HPDE6-E6E7 (cell line): Measurements from ENCODE around the gene PMM2.
"Not testable (repeated sequence)": the region's sequence is repeated elsewhere in the genome, so short reads cannot be mapped to it uniquely, and the experiment has no call there.

Source experiments
- DNase-seq: peaks from one replicate; pipeline ENCODE4 v3.0.0; 2011; ENCODE audit warnings: missing footprints; ENCODE audit errors: extremely low spot score

The PMM2 gene

GRCh38 chr16:8782673-8783072 is 15.0 kb upstream of the PMM2 start:
- DNase-seq, result no peak

GRCh38 chr16:8785408-8785807 is 12.2 kb upstream of the PMM2 start:
- no peak for DNase-seq

- not testable (repeated sequence) for DNase-seq
These were observed 11.3 kb upstream of the PMM2 start for GRCh38 chr16:8786316-8786715.

- no peak for DNase-seq
These were observed 9.0 kb upstream of the PMM2 start for GRCh38 chr16:8788578-8789172.

GRCh38 chr16:8795091-8795490 is 2.5 kb upstream of the PMM2 start:
- no peak for DNase-seq

- no peak for DNase-seq
These were observed 1.8 kb upstream of the PMM2 start for GRCh38 chr16:8795818-8796217.

- no peak for DNase-seq
These were observed 923 bp upstream of the PMM2 start for GRCh38 chr16:8796469-8797363.

- no peak for DNase-seq
These were observed 512 bp downstream of the PMM2 start for GRCh38 chr16:8798174-8798527.

GRCh38 chr16:8798535-8799157 is 1.0 kb downstream of the PMM2 start:
- DNase-seq, result no peak

GRCh38 chr16:8801701-8802100 is 4.1 kb downstream of the PMM2 start:
- DNase-seq, result no peak

- not testable (repeated sequence) for DNase-seq
These were observed 6.1 kb downstream of the PMM2 start for GRCh38 chr16:8803733-8804132.

GRCh38 chr16:8804313-8804712 is 6.7 kb downstream of the PMM2 start:
- DNase-seq, result no peak

GRCh38 chr16:8806272-8806983 is 8.8 kb downstream of the PMM2 start:
- no peak for DNase-seq

- no peak for DNase-seq
These were observed 9.6 kb downstream of the PMM2 start for GRCh38 chr16:8807189-8807588.

- DNase-seq, result no peak
These were observed 10.4 kb downstream of the PMM2 start for GRCh38 chr16:8808009-8808408.

GRCh38 chr16:8808613-8809353 is 11.1 kb downstream of the PMM2 start:
- no peak for DNase-seq

GRCh38 chr16:8812162-8812843 is 14.7 kb downstream of the PMM2 start:
- no peak for DNase-seq

- DNase-seq, result no peak
These were observed 16.6 kb downstream of the PMM2 start for GRCh38 chr16:8814095-8814806.

- DNase-seq, result no peak
These were observed 19.5 kb downstream of the PMM2 start for GRCh38 chr16:8816967-8817655.
